CD14-positive monocyte (primary cell): Measurements from ENCODE around the gene ELAC1. TPM values are rescaled to one million over a fixed set of nuclear protein-coding genes. Genes with fewer than 3 reads are reported as not detected.

Source experiments
- DNase-seq, 3 donors: peaks; one replicate each; pipeline ENCODE4 v3.0.0-alpha.2; 2011 to 2022
- H2AFZ ChIP-seq: 2 replicates; pipeline ENCODE4 v1.6.0; 2012; ENCODE audit warnings: mild to moderate bottlenecking, low read depth, low read length, inconsistent platforms; ENCODE audit not compliant: insufficient read depth, poor library complexity, severe bottlenecking
- H3K27ac ChIP-seq, 2 donors: 1 replicate in 1 of 2; 2 replicates in 1 of 2; pipeline ENCODE4 v1.5.1; 2012 to 2013; ENCODE audit warnings: low read length in 2 of 2, control low read depth in 1 of 2, inconsistent platforms in 1 of 2, low read depth in 1 of 2, mild to moderate bottlenecking in 1 of 2
- H3K27me3 ChIP-seq, 2 donors: one replicate each; pipeline versions ENCODE4 v1.6.0 to v1.6.1; 2011 to 2013; ENCODE audit warnings: low read length in 2 of 2; ENCODE audit not compliant: control insufficient read depth in 2 of 2, insufficient read depth in 2 of 2
- H3K36me3 ChIP-seq, 2 donors: replicated peaks in 1 of 2; 1 replicate in 1 of 2; 2 replicates in 1 of 2; pipeline versions ENCODE4 v1.5.1 to v1.6.1; 2012 to 2013; ENCODE audit warnings: low read length in 2 of 2, control low read depth in 1 of 2, inconsistent platforms in 1 of 2, mild to moderate bottlenecking in 1 of 2; ENCODE audit not compliant: insufficient read depth in 2 of 2, control insufficient read depth in 1 of 2
- H3K4me1 ChIP-seq, 2 donors: 1 replicate in 1 of 2; 2 replicates in 1 of 2; pipeline versions ENCODE4 v1.5.1 to v1.6.1; 2012 to 2013; ENCODE audit warnings: low read length in 2 of 2, control low read depth in 1 of 2, inconsistent platforms in 1 of 2, mild to moderate bottlenecking in 1 of 2, moderate library complexity in 1 of 2; ENCODE audit not compliant: insufficient read depth in 2 of 2, control insufficient read depth in 1 of 2
- H3K4me2 ChIP-seq: replicated peaks from 2 replicates; pipeline ENCODE3; 2012; ENCODE audit warnings: low read length, moderate library complexity, mild to moderate bottlenecking; ENCODE audit not compliant: poor library complexity, severe bottlenecking; ENCODE audit errors: extremely low read depth
- H3K4me3 ChIP-seq, 3 experiments: fragments of 200-600 bp in 1 of 3; sonication (generic) in 1 of 3; replicated peaks in 1 of 3; 1 replicate in 2 of 3; 2 replicates in 1 of 3; pipeline ENCODE4 v1.5.1; 2011 to 2013; ENCODE audit warnings: low read length in 3 of 3, mild to moderate bottlenecking in 3 of 3, control low read depth in 2 of 3, low read depth in 2 of 3, inconsistent platforms in 1 of 3, moderate library complexity in 1 of 3
- H3K79me2 ChIP-seq: 2 replicates; pipeline ENCODE4 v1.6.0; 2012; ENCODE audit warnings: mild to moderate bottlenecking, control low read depth, inconsistent platforms, low read length, moderate library complexity; ENCODE audit not compliant: insufficient read depth
- H3K9ac ChIP-seq: 2 replicates; pipeline ENCODE4 v1.6.0; 2017; ENCODE audit warnings: low read length, mild to moderate bottlenecking; ENCODE audit not compliant: insufficient read depth, poor library complexity, severe bottlenecking
- H3K9me3 ChIP-seq, 2 donors: replicated peaks in 1 of 2; 1 replicate in 1 of 2; 2 replicates in 1 of 2; pipeline versions ENCODE4 v1.5.1 to v1.6.1; 2012 to 2013; ENCODE audit warnings: low read length in 2 of 2, control low read depth in 1 of 2; ENCODE audit not compliant: control insufficient read depth in 1 of 2, insufficient read depth in 1 of 2
- H4K20me1 ChIP-seq: 2 replicates; pipeline ENCODE4 v1.6.0; 2012; ENCODE audit warnings: mild to moderate bottlenecking, low read length, control low read depth, moderate library complexity; ENCODE audit not compliant: insufficient read depth
- H3K27ac Mint-ChIP-seq, 7 donors: one replicate each; pipeline ENCODE4 v1.8.0; 2020; ENCODE audit warnings: mild to moderate bottlenecking in 7 of 7, mixed read lengths in 7 of 7, moderate library complexity in 6 of 7, inconsistent platforms in 2 of 7
- H3K27me3 Mint-ChIP-seq, 3 donors: one replicate each; pipeline ENCODE4 v1.8.0; 2021 to 2022; ENCODE audit warnings: low read depth in 3 of 3, mild to moderate bottlenecking in 3 of 3, mixed read lengths in 3 of 3, moderate library complexity in 3 of 3, inconsistent platforms in 1 of 3
- H3K36me3 Mint-ChIP-seq, 2 donors: one replicate each; pipeline ENCODE4 v1.8.0; 2020; ENCODE audit warnings: mixed read lengths in 2 of 2, inconsistent platforms in 1 of 2, mild to moderate bottlenecking in 1 of 2
- H3K4me1 Mint-ChIP-seq: one replicate; pipeline ENCODE4 v1.8.0; 2020; ENCODE audit warnings: mild to moderate bottlenecking, mixed read lengths
- H3K4me3 Mint-ChIP-seq, 2 donors: one replicate each; pipeline ENCODE4 v1.8.0; 2020; ENCODE audit warnings: mild to moderate bottlenecking in 2 of 2, mixed read lengths in 2 of 2, moderate library complexity in 1 of 2
- H3K9me3 Mint-ChIP-seq, 7 donors: one replicate each; pipeline ENCODE4 v1.8.0; 2020 to 2022; ENCODE audit warnings: mixed read lengths in 7 of 7, mild to moderate bottlenecking in 6 of 7, moderate library complexity in 6 of 7, inconsistent platforms in 2 of 7
- WGBS: methylation state at CpG from one replicate; pipeline ENCODE4 v1.1.5; 2013; ENCODE audit warnings: missing lambda C conversion rate; ENCODE audit not compliant: insufficient coverage; 5-methylcytosine and 5-hydroxymethylcytosine counted together
- intact Hi-C, 2 donors: fragments of 100-400 bp; cut with micrococcal nuclease; formaldehyde crosslinking; loops; one replicate each; pipeline versions ENCODE4 v1.15.0 to v1.15.1; 2023
- polyA plus RNA-seq, 3 donors: library from polyadenylated mRNA; depleted of rRNA in 1 of 3; unstranded in 2 of 3; stranded (reverse) in 1 of 3; fragments of 300-500 nt in 2 of 3; fragments of >200 nt in 1 of 3; fragmentation: Illumina TruSeq in 2 of 3; gene quantifications; 1 replicate in 2 of 3; 2 replicates in 1 of 3; pipeline ENCODE4 v1.2.3, GENCODE V29; 2012 to 2021
- TF ChIP-seq, protein P1 (sequence below): fragments of 200-600 bp; IDR thresholded peaks from one replicate; pipeline ENCODE4 v1.8.0; 2022; ENCODE audit warnings: antibody characterized with exemption, mild to moderate bottlenecking

The ELAC1 gene
- polyA plus RNA-seq, 3 donors, result 2.6 to 11.5 (median 4.5) TPM

DNA sequence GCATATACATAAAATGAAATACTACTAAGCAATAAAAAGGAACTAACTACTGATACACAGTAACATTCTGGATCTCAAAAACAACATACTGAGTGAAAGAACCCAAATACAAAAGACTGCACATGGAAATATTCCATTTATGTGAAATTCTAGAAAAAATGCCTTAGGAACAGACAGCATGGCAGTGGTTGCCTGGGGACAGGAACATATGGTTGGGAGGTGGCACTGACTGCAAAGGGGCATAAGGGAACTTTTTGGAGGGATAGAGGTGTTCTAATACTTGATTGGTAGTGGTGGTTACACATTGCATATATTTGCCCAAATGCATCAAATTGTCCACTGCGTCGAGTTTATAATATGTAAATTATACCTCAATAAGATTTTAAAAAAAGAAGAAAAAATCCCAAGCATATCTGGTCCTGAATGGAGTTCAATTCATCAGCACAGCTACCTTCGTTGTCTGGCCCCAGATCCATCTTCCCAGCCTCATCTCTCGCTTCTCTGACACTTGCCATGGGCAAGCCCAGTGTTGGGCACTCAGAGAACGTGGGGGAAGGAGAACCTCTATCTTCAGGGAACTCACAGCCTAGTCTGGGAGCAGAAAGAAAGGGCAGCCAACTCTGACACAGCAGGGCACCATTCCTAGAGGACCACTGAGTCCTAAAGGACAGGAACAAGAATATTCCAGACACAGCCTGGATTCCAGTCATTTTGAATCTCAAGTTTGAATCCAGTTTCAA lies 53.6 kb downstream of the ELAC1 start:
- intact Hi-C loops, result no loop called here
- no peak overlapping the region for H3K4me3 ChIP-seq
- Mint-ChIP-seq H3K27ac (no peak overlapping the region), H3K36me3 (peaks cover 12 to 16% of the 10 kb centered on the region in 2 donors), H3K4me3 (no peak overlapping the region), H3K9me3 (peaks cover 0 to 5% (median 0%) of the 10 kb centered on the region in 7 donors), H3K27me3 (peaks cover 0 to 2% (median 0%) of the 10 kb centered on the region in 3 donors), H3K4me1 (peaks cover 3% of the 10 kb centered on the region)
- no peak overlapping the region for H2AFZ ChIP-seq
- no peaks in the 10 kb centered on the region for H3K27me3 ChIP-seq
- no peaks in the 10 kb centered on the region for H3K9me3 ChIP-seq
- TF ChIP-seq, protein P1, sequence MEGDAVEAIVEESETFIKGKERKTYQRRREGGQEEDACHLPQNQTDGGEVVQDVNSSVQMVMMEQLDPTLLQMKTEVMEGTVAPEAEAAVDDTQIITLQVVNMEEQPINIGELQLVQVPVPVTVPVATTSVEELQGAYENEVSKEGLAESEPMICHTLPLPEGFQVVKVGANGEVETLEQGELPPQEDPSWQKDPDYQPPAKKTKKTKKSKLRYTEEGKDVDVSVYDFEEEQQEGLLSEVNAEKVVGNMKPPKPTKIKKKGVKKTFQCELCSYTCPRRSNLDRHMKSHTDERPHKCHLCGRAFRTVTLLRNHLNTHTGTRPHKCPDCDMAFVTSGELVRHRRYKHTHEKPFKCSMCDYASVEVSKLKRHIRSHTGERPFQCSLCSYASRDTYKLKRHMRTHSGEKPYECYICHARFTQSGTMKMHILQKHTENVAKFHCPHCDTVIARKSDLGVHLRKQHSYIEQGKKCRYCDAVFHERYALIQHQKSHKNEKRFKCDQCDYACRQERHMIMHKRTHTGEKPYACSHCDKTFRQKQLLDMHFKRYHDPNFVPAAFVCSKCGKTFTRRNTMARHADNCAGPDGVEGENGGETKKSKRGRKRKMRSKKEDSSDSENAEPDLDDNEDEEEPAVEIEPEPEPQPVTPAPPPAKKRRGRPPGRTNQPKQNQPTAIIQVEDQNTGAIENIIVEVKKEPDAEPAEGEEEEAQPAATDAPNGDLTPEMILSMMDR, result no peak
- H3K9ac ChIP-seq, result no peak overlapping the region
- H3K36me3 ChIP-seq, result peaks cover 0 to 8% of the 10 kb centered on the region in 2 donors
- H3K4me1 ChIP-seq, result peaks cover 12 to 13% of the 10 kb centered on the region in 2 donors
- H3K4me2 ChIP-seq, result no peak overlapping the region
- no peaks in the 10 kb centered on the region for H3K79me2 ChIP-seq
- H3K27ac ChIP-seq, result no peak overlapping the region
- no peak for DNase-seq
- 100% methylated on average over 3 of the region's 5 CpGs for WGBS
- H4K20me1 ChIP-seq, result no peaks in the 10 kb centered on the region

DNA sequence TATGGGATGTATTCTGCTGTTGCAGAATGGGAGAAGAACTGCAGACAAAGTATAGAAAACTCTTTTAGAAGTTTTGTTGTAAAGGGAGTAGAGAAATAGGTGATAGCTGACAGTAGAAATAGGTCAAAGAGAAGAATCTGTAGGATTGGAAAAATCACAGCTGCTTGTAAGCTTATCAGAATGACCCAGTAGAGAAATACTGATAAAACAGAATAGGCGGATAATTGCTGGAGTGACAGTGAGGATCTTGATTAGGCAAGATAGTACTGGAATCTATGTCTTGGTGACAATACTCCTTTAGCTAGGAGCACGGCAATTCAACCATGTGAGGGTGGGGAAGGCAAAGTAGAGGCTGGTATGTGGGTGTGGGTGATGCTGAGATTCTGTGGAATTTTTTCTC lies 57.7 kb downstream of the ELAC1 start:
- intact Hi-C loops, result no loop called here
- no peak for DNase-seq
- peaks cover 11% of the 10 kb centered on the region for H3K79me2 ChIP-seq

More for the DNA sequence above, 57.7 kb downstream of the ELAC1 start:
- Mint-ChIP-seq H3K4me3 (no peak overlapping the region), H3K27me3 (peaks cover 0 to 2% (median 0%) of the 10 kb centered on the region in 3 donors), H3K9me3 (peaks cover 0 to 6% (median 0%) of the 10 kb centered on the region in 7 donors), H3K4me1 (peaks cover 24% of the 10 kb centered on the region), H3K36me3 (peaks cover 13 to 18% of the 10 kb centered on the region in 2 donors), H3K27ac (no peak overlapping the region)
- no peaks in the 10 kb centered on the region for H4K20me1 ChIP-seq
- H3K9ac ChIP-seq, result no peak overlapping the region
- H3K4me3 ChIP-seq, result no peak overlapping the region
- H2AFZ ChIP-seq, result no peak overlapping the region
- WGBS, result 100% methylated on average over 2 of the region's 2 CpGs
- no peaks in the 10 kb centered on the region for H3K9me3 ChIP-seq
- TF ChIP-seq, protein P1, result no peak
- H3K4me1 ChIP-seq, result peaks cover 21 to 26% of the 10 kb centered on the region in 2 donors
- H3K36me3 ChIP-seq, result no peaks in the 10 kb centered on the region
- H3K27ac ChIP-seq, result no peak overlapping the region
- no peak overlapping the region for H3K4me2 ChIP-seq
- H3K27me3 ChIP-seq, result no peaks in the 10 kb centered on the region
